GM10266 (cell line): ENCODE measurements around the gene SCN3B.

Source experiments
- DNase-seq: peaks from one replicate; pipeline ENCODE4 v3.0.0; 2012; ENCODE audit errors: extremely low spot score
- CTCF ChIP-seq: IDR thresholded peaks from 2 replicates; pipeline ENCODE4 v1.5.1; 2012; ENCODE audit warnings: mild to moderate bottlenecking, low read depth; ENCODE audit not compliant: control insufficient read depth, insufficient read depth; ENCODE audit errors: missing control alignments

SCN3B gene

GRCh38 chr11:123659311-123659710 lies 4.9 kb upstream of the SCN3B start:
- DNase-seq, result no peak
- no peak for TF ChIP-seq CTCF

- TF ChIP-seq CTCF, result no peak
- DNase-seq, result peak; percentile 66
These were observed 428 bp downstream of the SCN3B start for GRCh38 chr11:123653827-123654565.

GRCh38 chr11:123653483-123653826 lies 969 bp downstream of the SCN3B start:
- no peak for TF ChIP-seq CTCF
- DNase-seq, result no peak

DNA sequence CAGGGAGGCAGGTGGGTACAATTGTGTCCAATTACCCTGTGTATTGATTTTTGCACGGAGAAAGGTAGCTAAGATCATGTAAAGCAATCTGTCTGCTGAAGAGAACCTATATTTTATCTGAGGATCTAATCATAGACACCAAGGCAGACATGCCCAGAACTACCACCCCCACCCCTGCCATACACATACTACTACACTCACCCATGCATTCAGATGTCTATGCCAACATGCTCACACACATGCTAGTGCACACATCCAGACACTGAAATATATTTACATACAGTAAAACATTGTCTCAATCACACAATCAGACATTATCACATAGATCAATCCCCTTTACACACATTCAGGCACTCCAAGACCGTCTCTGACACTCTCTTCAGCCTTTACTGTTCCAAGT lies 1.8 kb downstream of the SCN3B start:
- no peak for TF ChIP-seq CTCF
- no peak for DNase-seq

GRCh38 chr11:123650901-123651300 lies 3.5 kb downstream of the SCN3B start:
- no peak for TF ChIP-seq CTCF
- DNase-seq, result no peak

DNA sequence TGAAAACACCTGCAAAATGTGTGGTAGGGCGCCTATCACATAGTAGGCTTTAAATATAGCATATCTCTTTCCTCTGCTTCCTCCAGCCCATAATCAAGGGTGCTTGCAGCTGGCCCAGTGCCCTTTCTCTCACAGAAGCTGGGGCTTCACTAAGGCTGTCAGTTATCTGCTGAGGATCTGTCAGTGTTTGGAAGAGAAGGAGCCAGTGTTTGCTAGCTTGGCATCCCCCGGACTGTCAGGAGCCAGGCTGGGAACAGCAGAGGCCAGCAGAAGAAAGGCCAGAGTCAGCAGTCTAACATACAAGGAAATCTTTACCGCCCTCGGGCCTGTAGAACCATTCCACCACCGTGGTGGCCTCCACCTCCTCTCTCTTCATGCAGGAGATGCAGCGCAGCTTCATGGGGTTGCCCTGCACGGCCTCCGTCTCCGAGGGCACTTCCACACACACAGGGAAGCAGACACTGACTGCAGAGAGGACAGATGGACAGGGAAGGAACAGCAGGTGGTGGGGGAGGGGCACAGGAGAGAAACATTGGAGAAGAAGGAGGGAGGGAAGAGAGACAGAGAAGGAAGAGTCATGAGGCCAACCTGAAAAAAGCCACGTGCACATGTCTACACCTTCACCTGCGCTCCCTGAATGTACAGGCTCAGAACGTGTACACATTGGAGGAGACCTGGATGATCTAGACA lies 9.0 kb downstream of the SCN3B start:
- no peak for DNase-seq

More for the DNA sequence above, 9.0 kb downstream of the SCN3B start:
- no peak for TF ChIP-seq CTCF
